ENCODE data around the gene CASS4.
"Not testable (repeated sequence)": the region's sequence is repeated elsewhere in the genome, so short reads cannot be mapped to it uniquely, and the experiment has no call there.

CASS4 gene

DNA sequence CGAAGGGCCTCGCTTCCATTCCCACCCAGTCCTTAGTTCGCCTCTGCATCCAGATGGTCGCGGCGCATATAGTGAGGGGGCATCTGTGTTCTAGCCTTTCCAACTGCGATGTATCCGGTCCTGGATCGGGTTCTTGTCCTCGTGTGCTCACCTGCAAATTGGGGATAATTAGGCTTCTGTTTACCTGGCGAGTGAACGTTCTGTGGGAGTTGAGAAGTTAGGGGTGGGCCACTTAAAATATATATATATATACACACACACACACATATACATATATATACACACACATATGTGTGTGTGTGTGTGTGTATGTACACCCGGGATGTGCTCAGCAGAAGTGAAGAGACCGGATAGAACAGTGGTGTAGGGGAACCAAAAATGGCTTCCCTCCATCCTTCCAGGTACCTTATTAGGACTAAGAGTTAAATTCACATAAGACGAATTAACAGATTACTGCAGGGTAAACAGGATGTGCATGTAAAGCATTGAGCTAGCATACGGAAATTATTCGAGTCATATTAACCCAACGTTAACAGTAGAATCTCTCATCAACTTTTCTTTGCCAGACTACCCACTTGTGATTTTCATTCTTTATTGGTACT lies 19.1 kb upstream of the CASS4 start:
- peak in 1 of 2 donors; percentile 53 for DNase-seq

DNA sequence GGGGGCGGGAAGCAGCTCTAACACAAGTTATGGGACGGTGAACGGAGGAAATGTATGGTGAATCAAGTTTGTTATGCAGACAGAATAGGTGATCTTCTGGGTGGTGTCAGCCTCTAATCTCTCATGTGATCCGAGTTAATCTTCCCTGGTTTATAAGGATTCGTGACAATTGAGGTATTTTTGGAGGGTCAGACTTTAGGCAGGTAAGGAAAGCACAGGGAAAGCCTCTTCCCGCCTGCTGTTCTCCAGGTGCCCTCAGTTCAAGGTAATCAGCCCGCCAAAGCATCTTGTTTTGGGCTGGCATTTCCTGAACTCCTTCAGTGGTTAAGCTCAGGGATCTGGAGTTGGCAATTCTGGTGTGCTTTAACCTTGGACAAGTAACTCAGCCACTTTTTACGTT lies 18.4 kb upstream of the CASS4 start:
- no peak for DNase-seq

DNA sequence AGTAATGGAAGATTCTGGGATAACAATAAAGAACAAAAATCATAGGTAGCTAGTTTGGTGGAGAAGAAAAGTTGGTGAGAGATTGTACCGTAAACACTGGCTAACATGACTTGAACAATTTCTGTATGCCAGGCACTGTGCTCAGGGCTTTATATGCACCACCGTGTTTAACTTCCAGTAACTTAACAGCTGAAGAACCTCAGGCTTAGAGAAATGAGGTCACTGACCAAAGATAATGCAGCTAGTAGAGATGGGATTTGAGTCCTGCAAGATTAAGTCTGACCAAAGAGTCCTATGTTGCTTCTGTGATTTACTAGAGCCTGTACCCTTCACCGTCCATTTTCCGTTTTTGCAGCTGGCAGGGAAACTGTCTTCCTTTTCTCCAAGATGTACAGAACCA lies 16.9 kb upstream of the CASS4 start:
- DNase-seq: no peak

DNA sequence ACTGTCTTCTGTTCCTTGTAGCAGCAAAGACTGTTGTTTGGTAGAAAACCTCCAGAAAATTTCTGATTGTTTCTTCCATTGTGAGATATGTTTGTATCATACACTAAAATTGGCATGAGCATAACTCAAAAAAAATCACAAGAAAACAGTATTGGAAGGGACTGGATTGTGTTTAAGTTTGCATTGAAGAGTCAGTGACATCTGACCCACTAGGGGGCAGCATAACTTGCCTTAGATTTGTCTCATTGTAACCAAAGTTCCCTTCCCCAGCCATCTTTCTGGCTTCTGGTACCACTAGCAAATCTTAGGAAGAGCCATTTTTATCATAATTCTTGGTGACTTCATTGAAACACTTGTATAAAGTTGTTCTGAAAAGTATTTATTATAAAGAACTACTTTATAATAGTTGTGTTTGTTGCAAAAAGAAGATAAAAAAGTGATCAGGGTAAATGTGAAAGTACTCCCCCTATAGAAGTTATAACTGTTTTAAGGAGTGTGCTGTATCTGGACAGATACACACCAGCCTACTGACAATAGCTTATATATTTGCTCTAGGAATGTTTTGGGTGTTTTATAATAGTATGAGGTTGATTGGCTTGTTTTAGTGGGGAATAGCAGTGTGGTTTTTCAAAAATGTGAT lies 11.9 kb upstream of the CASS4 start:
- peak; percentile 62 to 82 for DNase-seq

DNA sequence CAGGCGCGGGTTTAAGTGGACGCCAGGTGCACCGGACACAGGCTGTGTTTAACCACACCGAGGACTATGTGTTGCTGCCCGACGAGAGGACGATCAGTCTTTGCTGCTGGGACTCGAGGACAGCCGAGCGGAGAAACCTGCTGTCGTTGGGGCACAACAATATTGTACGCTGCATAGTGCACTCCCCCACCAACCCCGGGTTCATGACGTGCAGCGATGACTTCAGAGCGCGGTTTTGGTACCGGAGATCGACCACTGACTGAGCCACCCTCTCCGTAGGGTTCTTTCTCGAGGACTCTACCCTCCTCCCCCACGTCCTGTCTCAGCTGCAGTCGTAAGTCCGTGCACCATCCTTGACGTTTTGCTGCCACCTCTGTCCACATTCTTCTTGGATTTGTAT lies 8.6 kb upstream of the CASS4 start:
- no peak for DNase-seq

DNA sequence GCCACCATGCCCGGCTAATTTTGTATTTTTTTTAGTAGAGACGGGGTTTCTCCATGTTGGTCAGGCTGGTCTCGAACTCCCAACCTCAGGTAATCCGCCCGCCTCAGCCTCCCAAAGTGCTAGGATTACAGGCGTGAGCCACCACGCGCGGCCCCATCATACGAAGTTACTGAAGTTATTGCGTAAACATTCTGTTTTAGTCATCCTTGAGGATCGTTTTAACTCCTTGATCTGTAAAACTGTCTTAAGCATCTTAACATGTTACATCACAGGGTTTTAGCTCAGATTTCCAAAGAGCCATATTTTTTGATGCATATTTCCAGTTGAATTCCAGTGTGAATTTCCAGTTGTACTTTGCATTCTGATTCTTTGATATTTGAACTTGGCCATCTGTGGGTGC lies 6.7 kb upstream of the CASS4 start:
- DNase-seq: not testable (repeated sequence)

DNA sequence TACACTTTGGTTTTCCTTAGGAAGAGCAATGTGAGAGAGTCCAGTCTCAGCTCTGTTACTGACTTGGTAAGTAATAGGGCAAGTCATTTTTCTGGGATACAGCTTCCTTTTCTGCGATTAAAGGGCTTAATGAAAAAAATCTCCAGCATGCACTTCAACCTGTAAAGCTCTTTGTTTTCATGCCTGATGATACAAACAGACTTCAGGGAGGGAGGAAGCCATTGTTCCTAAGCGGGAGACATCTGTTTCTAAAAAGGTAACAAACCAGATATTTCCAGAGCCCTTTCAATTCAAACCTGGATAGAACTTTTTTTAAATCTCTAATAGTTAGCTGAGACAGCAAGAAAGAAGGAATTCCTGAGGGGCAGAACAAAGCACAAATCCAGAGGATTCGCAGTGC lies 5.2 kb upstream of the CASS4 start:
- no peak for DNase-seq

DNA sequence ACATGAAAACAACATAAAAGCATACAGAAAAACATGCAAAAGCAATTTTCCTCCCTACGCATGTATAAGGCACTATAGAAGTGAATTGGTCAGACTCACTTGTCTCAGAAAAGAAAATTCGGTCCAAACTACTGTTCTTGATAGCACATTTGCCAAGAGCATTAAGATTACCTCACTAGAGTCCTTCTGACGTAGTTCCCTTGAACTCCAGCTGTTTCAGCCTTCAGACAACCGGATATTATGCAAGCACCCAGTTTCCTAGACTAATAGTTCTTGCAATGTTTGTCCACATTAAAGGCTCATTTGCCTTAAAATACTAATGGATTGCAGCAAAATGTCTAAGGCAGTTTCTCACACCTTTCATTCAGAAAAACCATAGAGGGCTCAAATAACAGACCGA lies 2.5 kb upstream of the CASS4 start:
- peak in 1 of 2 donors; percentile 41 for DNase-seq

DNA sequence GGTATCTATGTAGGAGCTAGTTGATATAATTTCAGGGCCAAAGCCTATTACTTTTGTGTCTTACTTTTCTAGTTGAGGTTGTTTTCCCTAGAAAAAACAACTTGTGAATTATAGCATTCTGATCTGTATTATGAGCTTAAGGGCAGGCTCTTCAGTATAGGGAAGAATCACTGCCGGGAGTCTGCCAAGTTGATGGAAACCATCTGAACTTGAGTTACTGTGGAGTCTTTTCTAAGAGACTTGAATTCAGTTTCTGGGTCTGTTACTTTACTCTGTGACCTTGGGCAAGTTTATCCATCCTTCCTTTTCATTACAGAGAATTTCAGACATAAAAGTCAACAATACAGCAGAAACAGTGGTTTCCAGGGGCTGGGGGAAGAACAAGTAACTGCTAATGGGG lies 2.1 kb upstream of the CASS4 start:
- no peak for DNase-seq

DNA sequence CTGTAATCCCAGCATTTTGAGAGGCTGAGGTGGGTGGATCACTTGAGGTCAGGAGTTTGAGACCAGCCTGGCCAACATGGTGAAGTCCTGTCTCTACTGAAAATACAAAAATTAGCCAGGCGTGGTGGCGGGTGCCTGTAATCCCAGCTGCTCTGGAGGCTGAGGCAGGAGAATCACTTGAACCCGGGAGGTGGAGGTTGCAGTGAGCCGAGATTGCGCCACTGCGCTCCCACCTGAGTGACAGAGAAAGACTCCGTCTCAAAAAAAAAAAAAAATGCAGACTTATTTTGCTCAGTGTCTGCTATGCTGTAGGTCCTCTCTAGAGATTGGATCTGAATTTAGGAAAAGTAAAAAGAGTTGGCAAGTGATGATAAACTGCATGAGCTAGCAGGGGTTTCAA lies 773 bp upstream of the CASS4 start:
- DNase-seq: not testable (repeated sequence)

DNA sequence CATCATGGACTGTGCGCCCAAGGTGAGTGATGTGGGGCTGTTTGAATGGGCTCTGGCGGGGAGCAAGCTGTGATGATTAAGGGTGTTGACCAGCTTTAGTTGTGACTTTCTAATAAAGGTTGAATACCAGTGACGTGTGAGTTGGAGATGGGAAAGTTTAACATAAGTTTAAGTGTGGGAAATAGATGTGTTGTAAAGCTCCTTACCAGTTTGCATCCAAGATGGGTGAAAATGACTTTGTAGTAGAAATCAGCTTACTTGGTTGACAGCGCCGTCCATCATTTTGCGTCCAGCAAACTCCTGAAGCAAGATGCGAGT lies 372 bp downstream of the CASS4 start:
- DNase-seq: no peak

DNA sequence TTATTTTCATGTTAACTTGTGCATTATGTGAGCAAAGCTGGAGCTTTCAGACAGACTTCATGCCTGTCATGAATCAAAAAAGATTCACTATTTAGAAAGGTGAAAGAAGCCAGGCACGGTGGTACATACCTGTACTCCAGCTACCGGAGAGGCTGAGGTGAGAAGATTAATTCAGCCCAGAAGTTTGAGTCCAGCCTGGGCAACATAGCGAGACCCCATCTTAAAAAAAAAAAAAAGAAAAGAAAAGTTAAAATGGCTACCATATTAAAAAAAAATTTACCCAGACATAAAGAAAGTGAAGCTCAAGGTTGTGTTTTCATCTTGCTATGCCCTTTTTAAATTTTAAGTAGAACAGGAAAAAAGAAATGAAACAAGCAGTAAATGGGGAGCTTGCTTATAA lies 889 bp downstream of the CASS4 start:
- DNase-seq: no peak

DNA sequence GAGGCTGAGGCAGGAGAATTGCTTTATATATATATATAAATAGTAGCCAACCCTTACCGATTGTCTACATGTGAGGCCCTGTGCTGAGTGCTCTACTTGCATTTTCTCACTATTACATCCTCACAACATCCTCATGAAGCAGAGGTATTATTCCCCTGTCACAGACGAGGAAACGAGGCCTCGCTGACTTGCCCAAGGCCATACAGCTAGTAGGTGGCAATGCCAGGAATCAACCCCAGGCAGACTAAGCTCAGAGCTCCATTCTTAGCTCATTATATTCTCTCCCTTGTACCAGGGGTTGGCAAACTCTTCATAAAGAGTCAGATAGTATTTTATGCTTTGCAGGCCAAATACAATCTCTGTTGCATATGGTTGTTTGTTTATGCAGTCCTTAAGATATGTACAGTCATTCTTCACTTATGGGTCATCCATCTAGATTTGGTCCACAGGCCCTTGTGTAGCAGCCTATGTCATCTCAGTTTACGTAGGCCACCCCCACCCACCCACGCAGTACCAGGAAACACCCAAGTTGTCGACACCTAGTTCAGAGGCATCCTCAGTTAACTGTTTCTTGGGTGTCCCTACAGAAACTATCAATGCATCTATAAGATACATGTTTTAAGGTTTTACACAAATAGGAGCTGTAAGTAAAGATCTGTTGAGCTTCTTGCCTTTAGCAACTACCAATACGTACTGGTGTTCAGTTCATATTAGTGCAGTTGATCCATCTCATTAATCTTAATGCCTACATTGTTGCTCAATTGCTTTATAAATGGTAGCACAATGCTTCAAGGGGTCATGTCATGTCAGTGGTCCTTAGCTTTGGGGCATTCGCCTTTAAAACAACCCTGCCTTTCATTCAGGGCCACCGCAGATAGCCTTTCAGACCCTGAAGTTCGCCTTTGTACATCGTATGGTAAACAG lies 3.0 kb downstream of the CASS4 start:
- DNase-seq: peak; percentile 36 to 67

DNA sequence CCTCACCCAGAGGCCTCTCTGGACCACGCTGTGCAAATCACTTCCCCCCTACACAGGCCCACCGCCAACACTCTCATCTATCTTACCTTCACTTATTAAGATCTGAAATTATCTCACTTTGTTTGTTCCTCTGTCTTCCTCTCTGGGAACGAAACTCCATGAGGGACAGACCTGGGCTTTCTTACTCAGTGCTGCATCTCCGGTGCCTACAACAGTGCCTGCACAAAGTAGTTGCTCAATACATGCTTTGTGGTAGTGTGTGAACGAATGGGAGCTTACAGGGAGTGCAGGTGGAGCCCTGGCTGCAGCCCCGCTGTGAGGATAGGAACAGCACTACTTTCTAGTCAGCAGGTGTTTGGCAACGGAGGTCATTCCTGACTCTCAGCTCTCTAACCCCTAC lies 5.3 kb downstream of the CASS4 start:
- no peak for DNase-seq

DNA sequence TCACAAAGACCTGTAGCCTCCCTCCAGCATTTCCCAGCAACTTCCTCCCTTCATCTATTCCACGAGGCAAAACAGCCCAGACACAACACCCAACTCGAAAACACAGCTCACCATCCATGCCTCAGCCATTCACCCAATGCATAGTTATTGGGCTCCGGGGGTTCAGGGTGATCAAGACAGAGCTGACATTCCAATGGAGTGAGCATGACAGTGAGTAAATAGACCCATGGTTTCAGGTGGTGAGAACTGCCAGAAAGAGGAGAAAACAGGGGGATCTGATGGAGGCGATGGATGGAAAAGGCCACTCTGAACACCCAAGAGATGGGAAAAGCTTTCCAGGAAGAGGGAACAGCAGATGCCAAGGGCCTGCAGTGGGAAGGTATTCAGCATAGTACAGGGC lies 5.9 kb downstream of the CASS4 start:
- DNase-seq: no peak

DNA sequence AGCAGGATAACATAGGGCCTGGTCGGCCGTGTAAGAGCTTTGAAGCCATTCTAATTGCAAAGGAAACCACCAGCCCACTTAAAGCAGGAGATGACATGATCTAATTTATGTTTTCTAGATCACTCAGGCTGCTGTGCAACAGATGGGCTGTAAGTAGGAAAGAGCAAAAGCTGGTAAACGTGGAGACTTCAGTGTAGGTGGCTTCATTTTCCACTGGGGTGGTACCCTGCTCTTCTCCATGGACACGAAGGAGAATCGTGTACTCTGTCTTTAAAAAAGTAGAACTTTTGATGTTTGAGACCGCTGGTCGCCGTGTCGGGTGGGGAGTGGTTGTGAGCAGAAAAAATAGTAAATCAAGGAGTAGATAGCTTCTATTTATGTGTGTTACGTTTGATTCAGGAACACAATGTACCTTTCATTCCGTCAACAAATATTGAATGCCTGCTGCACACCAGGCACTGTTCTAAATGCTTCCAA lies 6.4 kb downstream of the CASS4 start:
- peak in 1 of 2 donors; percentile 46 for DNase-seq

DNA sequence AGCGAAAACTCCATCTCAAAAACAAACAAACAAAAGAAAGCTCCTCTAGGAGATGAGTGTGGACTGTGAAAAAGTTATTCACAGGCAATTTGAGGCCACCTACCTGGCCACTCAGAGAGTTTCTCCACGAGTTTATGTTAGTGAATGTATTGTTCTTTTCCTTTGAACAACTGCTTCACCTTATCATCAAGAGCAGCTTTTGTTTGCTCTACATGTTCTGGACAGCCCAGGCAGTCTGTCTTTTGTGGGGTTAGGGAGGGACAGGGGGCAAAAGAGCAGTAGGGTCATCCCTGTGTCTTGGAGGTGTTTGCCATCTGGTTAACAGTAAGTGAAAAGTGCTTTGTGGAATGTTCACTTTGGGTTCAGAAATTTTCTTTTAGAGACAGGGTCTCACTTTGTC lies 8.0 kb downstream of the CASS4 start:
- DNase-seq: no peak

DNA sequence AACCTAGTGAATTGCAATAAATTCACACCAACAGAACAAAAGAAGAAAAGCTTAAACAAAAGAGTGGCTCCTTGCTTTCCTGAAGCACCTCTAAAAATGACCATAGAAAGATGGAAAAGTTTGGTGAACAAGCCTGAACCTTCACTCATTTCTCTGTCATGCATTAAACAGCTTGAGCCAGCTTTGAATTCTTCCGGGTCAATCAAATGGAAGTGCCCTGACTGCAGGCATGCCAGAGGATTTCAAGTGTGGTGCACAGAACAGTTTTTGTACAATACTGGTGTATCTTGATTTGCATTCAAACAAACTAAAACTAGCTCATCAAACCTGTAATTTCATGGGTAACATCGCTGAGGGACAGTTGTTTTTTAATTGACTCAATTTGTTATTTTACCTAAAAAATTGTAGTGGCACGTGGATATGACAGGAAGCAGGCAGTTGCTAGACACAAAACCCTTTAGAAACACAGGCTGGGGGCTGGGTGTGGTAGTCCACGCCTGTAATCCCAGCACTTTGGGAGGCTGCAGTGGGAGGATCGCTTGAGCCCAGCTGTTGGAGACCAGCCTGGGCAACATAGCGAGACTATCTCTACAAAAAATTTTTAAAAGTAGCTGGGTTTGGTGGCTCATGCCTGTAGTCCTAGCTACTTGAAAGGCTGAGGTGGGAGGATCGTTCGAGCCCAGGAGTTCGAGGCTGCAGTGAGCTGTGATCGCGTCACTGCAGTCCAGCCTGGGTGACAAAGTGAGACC lies 9.1 kb downstream of the CASS4 start:
- no peak for DNase-seq

DNA sequence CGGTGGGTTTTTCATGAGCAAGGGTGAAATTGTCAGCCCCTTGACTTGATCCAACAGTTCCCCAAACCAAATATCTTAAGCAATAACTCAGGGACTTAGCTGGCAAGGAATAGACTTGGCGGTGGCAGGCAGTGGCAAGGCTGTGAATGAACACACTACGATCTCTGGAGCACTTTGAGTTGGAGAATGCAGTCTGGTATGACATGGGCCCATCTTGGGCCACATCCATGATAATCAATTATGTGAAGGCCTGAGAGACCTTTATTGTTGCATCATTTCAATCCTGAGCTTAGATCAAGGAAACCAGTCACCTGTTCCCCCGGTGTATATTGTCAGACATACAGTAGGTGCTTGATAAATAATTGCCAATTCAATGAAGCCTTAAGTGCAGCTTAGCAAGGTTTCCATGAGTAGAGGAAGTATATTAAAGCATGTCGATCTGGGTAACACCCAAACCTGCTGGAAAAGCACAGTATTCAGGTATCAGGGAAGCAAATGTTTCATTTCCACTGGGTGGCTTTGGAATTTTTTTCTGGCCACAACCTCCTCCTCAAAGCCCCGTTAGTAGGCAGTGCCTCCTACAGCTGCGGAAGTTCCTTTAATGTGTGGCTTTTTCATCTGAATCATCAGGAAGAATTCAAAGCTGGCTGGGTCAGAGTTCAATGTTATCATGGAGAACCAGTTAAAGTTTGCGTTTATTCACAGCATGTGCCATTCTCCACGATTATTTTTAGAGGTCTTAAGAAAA lies 10.2 kb downstream of the CASS4 start:
- DNase-seq: no peak

DNA sequence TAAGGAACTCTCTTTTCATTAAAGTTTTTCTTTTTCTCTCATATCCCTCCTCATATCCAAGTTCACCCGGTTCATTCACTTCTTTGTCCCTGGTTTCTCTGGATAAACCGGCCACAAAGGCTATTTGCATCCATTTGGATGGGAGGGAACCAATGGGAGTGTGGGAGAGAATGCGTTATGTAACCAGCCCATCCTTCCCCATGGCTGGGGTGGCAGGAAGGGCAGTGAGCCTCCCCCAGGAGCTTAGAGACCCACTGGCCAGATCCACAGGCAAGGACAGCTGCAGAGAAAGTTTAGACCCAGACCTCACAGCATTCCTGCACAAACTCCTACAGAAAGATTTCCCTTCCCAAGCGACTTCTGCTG lies 10.7 kb downstream of the CASS4 start:
- DNase-seq: no peak

DNA sequence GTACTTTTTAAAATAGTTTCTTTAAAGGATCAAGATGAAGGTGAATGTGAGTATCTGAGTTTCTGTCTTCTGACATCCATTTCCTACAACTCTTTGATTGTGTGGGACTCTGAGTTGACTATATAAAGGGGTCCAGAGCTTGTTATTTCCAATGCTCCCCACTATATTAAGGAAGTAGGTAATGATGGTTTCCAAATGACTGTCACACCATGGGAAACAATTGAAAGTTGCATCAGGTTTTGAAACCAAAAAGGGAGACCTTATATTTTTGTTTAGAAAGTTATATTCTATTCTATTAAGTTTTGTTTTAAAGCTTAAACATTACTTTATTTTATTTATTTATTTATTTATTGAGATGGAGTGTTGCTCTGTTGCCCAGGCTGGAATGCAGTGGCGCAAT lies 11.2 kb downstream of the CASS4 start:
- no peak for DNase-seq

DNA sequence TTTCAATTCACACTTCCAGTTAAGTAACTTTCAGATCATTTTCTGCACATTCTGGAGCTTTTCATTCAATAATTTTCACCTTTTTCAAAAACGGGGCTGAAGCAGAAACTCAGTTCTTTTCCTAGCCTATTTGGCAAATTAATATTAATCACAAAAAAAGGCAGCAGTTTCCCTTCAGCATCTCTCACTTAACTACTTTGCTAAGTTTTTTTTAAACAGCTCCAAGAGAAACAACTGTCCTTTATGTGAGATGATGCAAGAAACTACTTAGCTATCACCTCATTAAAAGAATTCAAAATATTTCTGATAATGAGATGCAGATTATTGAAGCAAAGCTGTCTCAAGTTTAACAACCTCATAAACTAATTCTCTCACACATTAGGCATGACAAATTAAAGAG lies 11.8 kb downstream of the CASS4 start:
- no peak for DNase-seq

DNA sequence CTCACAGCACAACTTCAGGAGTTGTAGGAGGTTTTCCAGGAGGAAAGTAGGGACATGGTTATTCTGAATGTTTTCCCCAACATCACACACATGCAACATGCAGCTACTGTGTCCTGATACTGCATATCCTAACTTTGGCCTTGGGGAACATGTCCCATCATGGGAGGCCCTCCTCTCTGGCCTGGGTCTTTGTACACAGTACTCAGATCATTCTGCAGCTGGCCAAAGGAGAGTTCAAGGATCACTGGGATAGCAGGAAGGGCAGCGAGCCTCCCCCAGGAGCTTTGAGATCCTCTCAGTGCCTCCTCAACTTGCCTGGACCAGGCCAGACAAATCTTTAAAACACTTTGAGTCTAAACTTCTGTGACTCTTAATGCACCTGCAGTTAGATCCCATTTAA lies 12.9 kb downstream of the CASS4 start:
- DNase-seq: no peak

Data from CD4-positive, alpha-beta T cell treated with Interferon alpha-2 for 1 hour (primary cell).